Mesangial cell (primary cell): ENCODE results near the gene DCTD. TPM values are rescaled to one million over a fixed set of nuclear protein-coding genes. Genes with fewer than 3 reads are reported as not detected.

Experiments
- total RNA-seq: library from RNA; depleted of rRNA; stranded (reverse); fragments of >200 nt; gene quantifications from 2 replicates; pipeline ENCODE4 v1.2.3, GENCODE V29; 2015

The DCTD gene
- 86.7 and 94.8 TPM in 2 replicates for total RNA-seq

DNA sequence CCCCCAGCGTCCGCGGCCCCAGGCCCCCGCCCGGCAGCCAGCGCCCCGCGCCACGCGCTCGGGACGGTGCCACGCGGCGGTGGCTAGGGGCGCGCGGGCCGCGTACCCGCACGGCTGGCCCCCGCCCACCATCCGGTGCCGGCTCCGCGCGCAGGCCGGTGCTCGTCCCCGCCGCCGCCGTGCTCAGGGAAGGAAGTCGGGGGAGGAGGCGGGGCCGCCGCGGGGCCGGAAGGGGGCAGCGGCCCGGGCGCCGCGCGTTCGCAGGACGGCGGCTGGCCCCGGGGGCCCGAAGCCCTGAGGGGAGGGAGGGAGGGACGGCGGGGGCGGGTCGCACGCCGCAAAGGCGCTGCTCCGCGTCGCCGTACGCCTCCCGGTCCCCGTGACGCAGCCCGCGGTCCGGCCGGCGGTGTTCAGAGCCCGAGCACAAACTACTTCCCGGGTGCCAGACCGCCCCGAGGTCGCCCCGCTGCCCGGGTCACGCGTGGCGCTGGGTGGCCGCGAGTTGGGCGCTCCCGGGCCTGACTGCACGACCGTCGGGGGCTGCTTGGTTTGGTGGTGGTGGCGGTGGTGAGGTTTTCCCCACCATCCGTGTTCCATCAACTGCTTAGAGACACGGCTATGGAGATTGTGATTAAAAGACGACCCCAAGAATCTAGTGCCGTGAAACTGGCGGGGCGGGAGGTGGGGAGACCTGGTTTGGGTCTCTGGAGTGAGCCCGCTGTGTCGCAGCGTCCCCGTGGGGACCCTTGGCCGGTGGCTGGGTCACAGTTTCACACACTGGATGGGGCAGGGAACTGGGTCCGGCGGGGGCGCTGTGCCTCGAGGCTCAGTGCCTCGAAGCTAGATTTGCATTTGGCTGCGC lies at the start of gene DCTD:
Gene DCTD (minus strand): TSS at position 205 of the 862 bp plus-strand sequence. CDS start 1,818 bp downstream, outside the sequence.

Other genes with a start within 250 kb of the DCTD start
- 26.2 and 36.6 TPM in 2 replicates for gene WWC2, start 181.9 kb upstream of the DCTD start, total RNA-seq